HEK293T (cell line): Measurements from ENCODE around the gene OR4D5.

Experiments
- BHLHE40 ChIP-seq: fragments of 450-650 bp; IDR thresholded peaks from 2 replicates; pipeline ENCODE4 v1.6.1; 2016; ENCODE audit warnings: mild to moderate bottlenecking, moderate library complexity, borderline replicate concordance
- FOXA1 ChIP-seq: fragments of 450-650 bp; IDR thresholded peaks from 2 replicates; pipeline ENCODE4 v1.6.1; 2016; ENCODE audit warnings: mild to moderate bottlenecking
- LEF1 ChIP-seq: fragments of 450-650 bp; IDR thresholded peaks from 2 replicates; pipeline ENCODE4 v1.6.1; 2017; ENCODE audit warnings: mild to moderate bottlenecking, borderline replicate concordance
- NFRKB ChIP-seq: fragments of 450-650 bp; IDR thresholded peaks from 2 replicates; pipeline ENCODE4 v1.6.1; 2016; ENCODE audit warnings: mild to moderate bottlenecking, moderate library complexity
- PKNOX1 ChIP-seq: fragments of 450-650 bp; IDR thresholded peaks from 2 replicates; pipeline ENCODE4 v1.6.1; 2016
- SP1 ChIP-seq: fragments of 450-650 bp; IDR thresholded peaks from 2 replicates; pipeline ENCODE4 v1.6.1; 2017
- SUZ12 ChIP-seq: fragments of 450-650 bp; IDR thresholded peaks from 2 replicates; pipeline ENCODE4 v1.6.1; 2016; ENCODE audit warnings: mild to moderate bottlenecking
- ZNF384 ChIP-seq: fragments of 450-650 bp; IDR thresholded peaks from 2 replicates; pipeline ENCODE4 v1.6.1; 2016

GRCh38 chr11:123904932-123905331 lies 34.5 kb upstream of the OR4D5 start:
- TF ChIP-seq BHLHE40, result no peak
- no peak for TF ChIP-seq SP1
- TF ChIP-seq NFRKB, result no peak
- no peak for TF ChIP-seq SUZ12
- no peak for TF ChIP-seq FOXA1
- TF ChIP-seq ZNF384, result no peak
- TF ChIP-seq PKNOX1, result no peak
- TF ChIP-seq LEF1, result no peak
